GM12878 (cell line): ENCODE results near the gene EXOSC6. TPM values are rescaled to one million over a fixed set of nuclear protein-coding genes. Genes with fewer than 3 reads are reported as not detected.
A peak's percentile ranks its signal among the peaks of the same experiment; 100 is the strongest.

Experiments
- ASH2L ChIP-seq: fragments of 300-600, 200-600 bp; sonication (generic); IDR thresholded peaks from 2 replicates; pipeline ENCODE4 v1.6.1; 2017; ENCODE audit warnings: low read depth, mild to moderate bottlenecking, borderline replicate concordance
- BMI1 ChIP-seq: fragments of 450-650 bp; IDR thresholded peaks from 2 replicates; pipeline ENCODE4 v1.6.1; 2016; ENCODE audit warnings: mild to moderate bottlenecking, moderate library complexity, borderline replicate concordance
- CREM ChIP-seq: IDR thresholded peaks from 2 replicates; pipeline ENCODE4 v1.6.1; 2014; ENCODE audit warnings: antibody characterized with exemption, low read depth
- EGR1 ChIP-seq, 2 experiments: IDR thresholded peaks; 1 replicate in 1 of 2; 2 replicates in 1 of 2; pipeline ENCODE4 v1.6.1; 2011 to 2012; ENCODE audit warnings: low read depth in 2 of 2, low read length in 2 of 2, borderline replicate concordance in 1 of 2, mild to moderate bottlenecking in 1 of 2, moderate library complexity in 1 of 2
- HDGF ChIP-seq: fragments of 450-650 bp; IDR thresholded peaks from 2 replicates; pipeline ENCODE4 v1.6.1; 2016; ENCODE audit warnings: antibody characterized with exemption
- IKZF2 ChIP-seq, 2 experiments: fragments of 450-650 bp; IDR thresholded peaks; 2 replicates each; pipeline ENCODE4 v1.6.1; 2017; ENCODE audit warnings: mild to moderate bottlenecking in 2 of 2, moderate library complexity in 2 of 2
- JUND ChIP-seq: IDR thresholded peaks from 2 replicates; pipeline ENCODE4 v1.6.1; 2012; ENCODE audit warnings: low read depth, mild to moderate bottlenecking, low read length, improper control_type of control experiment, moderate library complexity
- KLF5 ChIP-seq: fragments of 450-650 bp; IDR thresholded peaks from 2 replicates; pipeline ENCODE4 v1.6.1; 2014; ENCODE audit warnings: mild to moderate bottlenecking; ENCODE audit not compliant: partially characterized antibody
- MEF2B ChIP-seq: fragments of 450-650 bp; IDR thresholded peaks from 2 replicates; pipeline ENCODE4 v1.6.1; 2018; ENCODE audit warnings: mild to moderate bottlenecking, moderate library complexity; ENCODE audit not compliant: partially characterized antibody, poor library complexity, severe bottlenecking
- MLLT1 ChIP-seq: fragments of 450-650 bp; IDR thresholded peaks from 2 replicates; pipeline ENCODE4 v1.6.1; 2016; ENCODE audit warnings: mild to moderate bottlenecking
- MTA3 ChIP-seq: IDR thresholded peaks from 2 replicates; pipeline ENCODE4 v1.6.1; 2012; ENCODE audit warnings: low read length, inconsistent platforms, borderline replicate concordance
- NFIC ChIP-seq: IDR thresholded peaks from 2 replicates; pipeline ENCODE4 v1.6.1; 2012; ENCODE audit warnings: low read depth, mild to moderate bottlenecking, inconsistent platforms, low read length, moderate library complexity
- NFXL1 ChIP-seq: fragments of 450-650 bp; IDR thresholded peaks from 2 replicates; pipeline ENCODE4 v1.6.1; 2017; ENCODE audit warnings: antibody characterized with exemption, mild to moderate bottlenecking, borderline replicate concordance
- POLR2AphosphoS5 ChIP-seq: IDR thresholded peaks from 2 replicates; pipeline ENCODE4 v1.6.1; 2011; ENCODE audit warnings: mild to moderate bottlenecking, low read length, inconsistent platforms
- RCOR1 ChIP-seq: conservative IDR thresholded peaks from 2 replicates; pipeline ENCODE4 v1.6.1; 2012; ENCODE audit warnings: low read depth, low read length, improper control_type of control experiment
- YBX1 ChIP-seq: fragments of 450-650 bp; IDR thresholded peaks from 2 replicates; pipeline ENCODE4 v1.6.1; 2016; ENCODE audit warnings: antibody characterized with exemption
- YY1 ChIP-seq: IDR thresholded peaks from 2 replicates; pipeline ENCODE4 v1.6.1; 2011; ENCODE audit warnings: low read depth, mild to moderate bottlenecking, low read length
- ZNF274 ChIP-seq: IDR thresholded peaks from one replicate; pipeline ENCODE4 v1.8.0; 2011; ENCODE audit not compliant: insufficient read length, insufficient read depth
- ZNF622 ChIP-seq: fragments of 450-650 bp; IDR thresholded peaks from 2 replicates; pipeline ENCODE4 v1.6.1; 2017; ENCODE audit warnings: mild to moderate bottlenecking, inconsistent platforms
- ZZZ3 ChIP-seq: IDR thresholded peaks from 2 replicates; pipeline ENCODE4 v1.6.1; 2011; ENCODE audit warnings: low read depth; ENCODE audit not compliant: control insufficient read depth, insufficient read length
- polyA plus RNA-seq, 11 experiments: library from polyadenylated mRNA; depleted of rRNA in 4 of 11; unstranded in 6 of 11; stranded (reverse) in 5 of 11; fragments of >200 nt; fragmentation: Nextera tagmentation in 4 of 11; fragmentation: Illumina TruSeq in 1 of 11; extraction: Ambion mirVana in 4 of 11; extraction: Trizol in 1 of 11; gene quantifications; 1 replicate in 1 of 11; 2 replicates in 10 of 11; pipeline versions ENCODE4 v1.2.1 to v1.2.3, GENCODE V29; 2011 to 2016; ENCODE audit warnings: inconsistent platforms in 2 of 11, missing spikeins in 2 of 11, low read depth in 1 of 11
- total RNA-seq, 4 experiments: library from RNA; depleted of rRNA in 3 of 4; stranded (reverse); fragments of >200 nt in 3 of 4; fragmentation: Illumina TruSeq in 1 of 4; extraction: Trizol in 1 of 4; gene quantifications; 2 replicates each; pipeline versions ENCODE4 v1.2.1 to v1.2.3, GENCODE V29; 2013 to 2021

Gene EXOSC6
- total and polyA plus RNA-seq, 10 of the 15 experiments (the other 5 are each of a cell fraction or from before 2014, with no cell fraction given) = 8.2 to 27.5 (median 14.5) TPM

GRCh38 chr16:70251629-70252354 lies at the start of gene EXOSC6 (continued):
- TF ChIP-seq EGR1 (IDR thresholded peaks at IDR 0.05; ENCODE audit: borderline replicate concordance in 1 of 2, low read depth in 2 of 2, low read length in 2 of 2) = peak in 1 of 2 experiments; percentile 73; a peak in 2 of 3 replicates
- peak; percentile 45; the same call in 1 of the 2 replicates for TF ChIP-seq JUND
- no peak for TF ChIP-seq ZNF274
- TF ChIP-seq MTA3 = no peak
- TF ChIP-seq HDGF = peak; percentile 61; the same call in 1 of the 2 replicates
- TF ChIP-seq ZNF622 = no peak
- peak; percentile 92 for TF ChIP-seq YY1
- no peak for TF ChIP-seq MEF2B
- TF ChIP-seq NFXL1 = no peak
- TF ChIP-seq POLR2AphosphoS5 = peak; percentile 94
- TF ChIP-seq MLLT1 = no peak
- TF ChIP-seq CREM = peak; percentile 79
- TF ChIP-seq YBX1 = no peak
- 0 out of 2 replicates have a peak, but pooled peaks have one; percentile 53 for TF ChIP-seq ASH2L
- no peak for TF ChIP-seq BMI1
- no peak for TF ChIP-seq ZZZ3
- no peak for TF ChIP-seq NFIC
- no peak for TF ChIP-seq RCOR1
- no peak for TF ChIP-seq IKZF2 (IDR thresholded peaks at IDR 0.05)
- no peak for TF ChIP-seq KLF5
